HG02884 (cell line): ENCODE data around the gene HMGA1.

Experiments used
- ATAC-seq: cut with Tn5 transposase; IDR thresholded peaks from one replicate; pipeline ENCODE4 v1.9.1; 2021; ENCODE audit warnings: mild to moderate bottlenecking, moderate library complexity; ENCODE audit not compliant: unreplicated experiment

The HMGA1 gene

DNA sequence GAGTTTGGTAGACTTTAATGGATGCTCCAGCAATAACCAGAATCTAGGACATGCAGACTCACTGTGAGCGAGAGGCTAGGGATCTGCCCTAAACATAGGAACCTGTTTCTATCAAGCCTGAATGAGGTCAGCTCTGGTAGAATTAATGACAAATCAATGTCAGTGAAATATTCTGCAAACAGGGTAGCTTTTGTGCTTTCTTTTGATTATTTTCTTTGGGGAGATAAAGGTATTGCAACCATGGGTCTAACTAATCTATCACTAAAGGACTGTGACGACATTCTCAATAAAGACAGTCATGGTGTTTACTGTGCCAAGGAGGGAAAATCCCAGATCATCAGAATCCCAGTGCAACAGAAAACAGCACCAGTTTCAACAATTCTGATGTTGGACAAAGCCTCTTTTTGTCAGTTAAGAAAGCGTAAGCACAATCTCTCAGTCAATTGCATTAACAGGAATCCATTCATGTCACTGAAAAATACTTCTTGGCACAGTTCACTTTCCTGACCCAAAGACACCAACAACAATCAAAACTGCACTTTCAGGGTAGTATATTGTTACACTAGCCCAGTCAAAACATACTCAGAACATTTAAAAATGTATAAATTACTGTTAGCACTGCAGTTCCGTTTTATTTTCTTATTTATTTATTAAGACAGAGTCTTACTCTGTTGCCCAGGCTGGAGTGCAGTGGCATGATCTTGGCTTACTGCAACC is 48.9 kb downstream of the HMGA1 start:
- ATAC-seq: no peak

DNA sequence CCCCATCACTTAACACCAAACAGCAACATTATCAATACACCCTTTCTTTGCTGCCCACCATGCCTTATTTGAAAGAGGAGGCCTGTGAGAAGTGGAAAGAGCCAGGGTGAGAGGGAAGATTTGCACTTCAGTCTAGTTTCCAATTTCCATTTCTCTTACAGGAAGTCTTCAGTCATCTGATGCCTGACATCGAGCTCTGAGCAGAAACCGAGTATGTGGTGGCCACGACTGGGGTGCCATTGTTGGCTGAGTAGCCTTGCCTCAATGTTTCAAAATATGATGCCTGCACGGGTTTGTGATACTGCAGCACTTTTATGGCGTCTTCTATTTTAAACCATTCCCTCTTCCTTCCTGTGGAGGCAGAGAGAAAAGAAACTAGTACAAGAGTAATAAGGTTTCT is 51.9 kb downstream of the HMGA1 start:
- no peak for ATAC-seq

DNA sequence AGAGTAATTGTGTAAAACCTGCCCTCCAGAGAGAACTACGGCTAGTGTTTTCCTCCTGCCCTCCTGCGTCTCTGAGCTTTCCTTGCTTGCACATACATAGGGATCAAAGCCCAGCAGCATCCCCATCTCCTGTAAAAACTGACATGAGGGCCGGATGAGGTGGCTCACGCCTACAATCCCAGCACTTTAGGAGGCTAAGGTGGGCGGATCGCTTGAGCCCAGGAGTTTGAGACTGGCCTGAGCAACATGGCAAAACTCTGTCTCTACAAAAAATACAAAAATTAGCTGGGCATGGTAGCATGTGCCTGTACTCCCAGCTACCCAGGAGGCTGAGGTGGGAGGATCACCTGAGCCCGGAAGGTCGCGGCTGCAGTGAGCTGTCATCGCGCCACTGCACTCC is 52.5 kb downstream of the HMGA1 start:
- ATAC-seq: no peak

DNA sequence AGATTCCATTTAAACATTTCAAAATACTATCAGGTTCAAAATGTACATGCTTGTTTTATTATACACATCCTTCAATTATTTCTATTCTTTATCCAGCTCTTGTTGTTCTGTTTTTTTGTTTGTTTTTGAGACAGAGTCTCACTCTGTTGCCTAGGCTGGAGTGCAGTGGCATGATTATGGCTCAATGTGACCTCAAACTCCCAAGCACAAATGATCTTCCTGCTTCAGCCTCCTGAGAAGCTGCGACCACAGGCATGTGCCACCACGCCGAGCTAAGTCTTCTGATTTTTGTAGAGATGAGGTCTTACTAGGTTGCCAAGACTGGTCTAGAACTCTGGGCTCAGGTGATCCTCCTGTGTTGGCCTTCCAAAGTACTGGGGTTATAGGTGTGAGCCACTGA is 56.3 kb downstream of the HMGA1 start:
- no peak for ATAC-seq

DNA sequence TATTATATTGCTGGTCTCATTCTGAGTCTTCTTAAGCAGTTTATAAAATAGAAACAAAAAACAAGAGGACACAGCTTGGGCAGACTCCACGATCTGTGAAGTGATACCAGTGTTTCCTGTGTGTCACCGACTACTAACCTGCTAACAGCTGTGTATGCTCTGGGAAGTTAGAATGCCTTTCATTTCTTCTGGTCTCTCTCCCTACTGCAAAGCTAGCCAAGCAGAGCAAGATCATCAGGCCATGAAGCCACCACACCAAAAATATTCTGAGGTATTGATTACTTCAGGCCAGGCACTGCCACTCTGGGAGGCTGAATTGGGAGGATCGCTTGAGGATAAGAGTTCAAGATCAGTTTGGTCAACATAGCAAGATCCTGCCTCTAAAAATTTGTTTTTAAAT is 59.0 kb downstream of the HMGA1 start:
- peak; percentile 78 for ATAC-seq
